DOHH2 (cell line): ENCODE data around the gene GRAPL.
"Not testable (repeated sequence)": the region's sequence is repeated elsewhere in the genome, so short reads cannot be mapped to it uniquely, and the experiment has no call there.

ENCODE experiments used
- H3F3A ChIP-seq: fragments of 200-600 bp; sonication (generic), shearing (Covaris generic); 2 replicates; pipeline ENCODE4 v1.6.0; 2016; ENCODE audit warnings: antibody characterized with exemption, mild to moderate bottlenecking; ENCODE audit not compliant: control insufficient read depth, insufficient read depth
- H3K27ac ChIP-seq: fragments of 200-600 bp; sonication (generic); 2 replicates; pipeline ENCODE4 v1.5.1; 2014; ENCODE audit warnings: low read depth, mild to moderate bottlenecking, low read length, moderate library complexity
- H3K27me3 ChIP-seq: fragments of 200-600 bp; sonication (generic); 2 replicates; pipeline ENCODE4 v1.6.1; 2014; ENCODE audit warnings: mild to moderate bottlenecking, low read length, mixed read lengths; ENCODE audit not compliant: control insufficient read depth
- H3K36me3 ChIP-seq: fragments of 200-600 bp; sonication (generic); 2 replicates; pipeline ENCODE4 v1.6.1; 2014; ENCODE audit warnings: mild to moderate bottlenecking, low read length, moderate library complexity, mixed read lengths; ENCODE audit not compliant: control insufficient read depth
- H3K4me1 ChIP-seq: fragments of 200-600 bp; sonication (generic); 2 replicates; pipeline ENCODE4 v1.6.1; 2014; ENCODE audit warnings: mild to moderate bottlenecking, low read length, mixed read lengths; ENCODE audit not compliant: control insufficient read depth
- H3K4me2 ChIP-seq: fragments of 200-600 bp; sonication (generic); 2 replicates; pipeline ENCODE4 v1.6.0; 2014; ENCODE audit warnings: mild to moderate bottlenecking, low read length, moderate library complexity
- H3K4me3 ChIP-seq: fragments of 200-600 bp; sonication (generic); 2 replicates; pipeline ENCODE4 v1.5.1; 2014; ENCODE audit warnings: mild to moderate bottlenecking, low read length, mixed read lengths
- H3K79me2 ChIP-seq: fragments of 200-600 bp; sonication (generic); 2 replicates; pipeline ENCODE4 v1.6.1; 2014; ENCODE audit warnings: mild to moderate bottlenecking, low read length, mixed read lengths; ENCODE audit not compliant: control insufficient read depth
- H3K9me2 ChIP-seq: fragments of 200-600 bp; sonication (generic); replicated peaks from 2 replicates; pipeline ENCODE4 v1.6.1; 2014; ENCODE audit warnings: mild to moderate bottlenecking, low read length, mixed read lengths; ENCODE audit not compliant: control insufficient read depth
- H3K9me3 ChIP-seq: fragments of 200-600 bp; sonication (generic); 2 replicates; pipeline ENCODE4 v1.6.1; 2014; ENCODE audit warnings: antibody characterized with exemption, low read length, mixed read lengths; ENCODE audit not compliant: control insufficient read depth, insufficient read depth
- H4K20me1 ChIP-seq: fragments of 200-600 bp; sonication (generic); 2 replicates; pipeline ENCODE4 v1.6.0; 2014; ENCODE audit warnings: low read depth, mild to moderate bottlenecking, antibody characterized with exemption, low read length, moderate library complexity; ENCODE audit not compliant: control insufficient read depth, insufficient read depth

GRAPL gene

DNA sequence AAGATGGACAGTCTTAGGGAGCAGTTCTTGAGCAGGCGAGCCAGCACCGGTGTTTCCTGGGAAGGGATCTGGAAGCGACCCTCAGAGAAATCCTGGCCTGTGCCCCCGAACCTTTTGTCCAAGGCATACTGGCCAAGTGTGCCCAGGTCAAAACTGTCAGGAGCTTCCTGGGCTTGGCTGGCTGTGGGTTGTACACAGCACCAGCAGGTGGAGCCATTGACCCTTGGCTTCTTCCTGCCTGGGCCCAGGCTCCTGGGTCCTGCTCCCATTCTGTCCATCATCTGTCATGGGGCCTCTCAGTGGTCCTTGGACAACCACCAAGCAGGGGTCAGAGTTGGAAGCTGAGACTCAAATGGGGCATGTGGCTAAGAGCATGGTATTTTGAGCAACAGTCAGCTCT is 15.0 kb downstream of the GRAPL start:
- H4K20me1 ChIP-seq, H3K36me3 ChIP-seq, H3K4me3 ChIP-seq, H3K27ac ChIP-seq, H3K79me2 ChIP-seq, H3K9me2 ChIP-seq, H3K4me1 ChIP-seq, H3F3A ChIP-seq, H3K4me2 ChIP-seq, H3K9me3 ChIP-seq, H3K27me3 ChIP-seq: not testable (repeated sequence)

DNA sequence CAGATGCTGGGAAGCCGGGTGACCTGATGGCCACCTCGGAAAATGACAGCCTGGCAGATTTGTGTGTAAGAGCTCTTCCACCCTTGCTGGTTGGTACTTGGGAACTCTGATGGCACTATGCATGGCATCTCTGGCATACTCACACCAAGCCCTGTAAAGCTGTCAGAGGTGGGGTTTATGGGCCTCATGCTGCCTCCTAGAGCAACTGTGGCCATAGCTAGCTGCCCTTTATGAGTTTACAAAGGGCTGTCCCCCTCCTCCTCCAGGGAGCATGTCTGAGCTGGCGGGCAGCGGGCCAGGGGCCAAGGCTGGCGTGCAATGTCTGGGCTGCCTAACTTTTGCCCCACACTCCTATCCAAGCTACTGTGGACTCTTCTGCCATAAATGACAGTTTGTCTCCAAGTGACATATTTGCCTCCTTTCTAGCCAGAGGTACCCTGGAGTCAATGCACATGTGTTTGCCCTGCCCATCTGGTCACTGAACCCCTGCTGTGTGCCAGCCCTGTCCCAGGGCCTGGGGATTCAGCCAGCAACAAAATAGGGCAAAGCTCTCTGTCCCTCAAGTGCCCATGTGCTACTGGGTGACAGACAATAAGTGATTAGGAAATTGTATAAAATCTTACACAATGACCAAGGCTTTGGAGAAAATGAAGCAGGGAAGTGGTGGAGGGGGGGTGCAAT is 15.8 kb downstream of the GRAPL start:
- H3K9me2 ChIP-seq, H3K4me2 ChIP-seq, H3K27me3 ChIP-seq, H3F3A ChIP-seq, H3K4me3 ChIP-seq, H3K9me3 ChIP-seq, H3K27ac ChIP-seq, H4K20me1 ChIP-seq, H3K36me3 ChIP-seq, H3K4me1 ChIP-seq, H3K79me2 ChIP-seq: not testable (repeated sequence)

DNA sequence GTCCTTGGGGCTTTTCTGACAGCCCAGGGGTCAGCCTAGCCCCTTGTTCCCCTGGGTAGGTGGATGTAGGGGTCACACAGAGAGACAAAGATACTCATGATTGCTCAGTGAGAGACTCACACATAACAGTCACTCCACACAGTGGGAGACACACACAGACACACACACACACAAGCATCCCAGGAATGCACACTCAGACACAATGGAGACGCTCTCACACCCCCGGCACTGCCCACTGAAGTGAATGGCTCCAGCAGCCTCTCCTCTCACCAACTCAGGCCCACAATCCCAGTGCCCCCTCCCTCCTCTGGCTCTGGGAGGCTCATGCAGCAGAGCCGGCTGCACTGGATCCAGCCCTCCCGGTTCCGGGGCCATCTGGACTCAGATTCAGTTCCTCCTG is 17.0 kb downstream of the GRAPL start:
- not testable (repeated sequence) for H3K4me2 ChIP-seq, H3K27ac ChIP-seq, H3K4me1 ChIP-seq, H3K4me3 ChIP-seq, H3F3A ChIP-seq, H4K20me1 ChIP-seq, H3K9me2 ChIP-seq, H3K36me3 ChIP-seq, H3K27me3 ChIP-seq, H3K79me2 ChIP-seq, H3K9me3 ChIP-seq

DNA sequence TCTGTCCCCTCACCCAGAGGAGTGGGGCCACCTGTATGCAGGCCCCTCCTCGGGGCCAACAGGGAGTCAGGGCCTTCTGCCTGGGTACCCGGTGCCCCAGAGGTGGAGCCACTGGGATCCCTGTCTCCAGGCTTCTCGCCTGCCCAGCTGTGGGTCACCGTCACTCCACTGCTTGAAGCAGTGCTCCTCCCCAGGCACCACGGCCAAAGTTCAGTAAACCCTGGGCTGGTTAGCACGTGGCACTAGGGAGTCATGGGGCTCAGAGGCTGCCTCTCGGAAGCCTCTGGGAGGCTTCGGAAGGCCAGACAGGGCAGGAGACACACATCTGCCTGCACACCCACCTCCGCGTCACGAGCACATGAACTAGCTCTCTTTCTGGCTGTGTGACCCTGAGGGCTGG is 18.1 kb downstream of the GRAPL start:
- not testable (repeated sequence) for H3K9me3 ChIP-seq, H3K4me2 ChIP-seq, H3K4me3 ChIP-seq, H3K27ac ChIP-seq, H3K4me1 ChIP-seq, H3K9me2 ChIP-seq, H3K36me3 ChIP-seq, H4K20me1 ChIP-seq, H3F3A ChIP-seq, H3K79me2 ChIP-seq, H3K27me3 ChIP-seq

DNA sequence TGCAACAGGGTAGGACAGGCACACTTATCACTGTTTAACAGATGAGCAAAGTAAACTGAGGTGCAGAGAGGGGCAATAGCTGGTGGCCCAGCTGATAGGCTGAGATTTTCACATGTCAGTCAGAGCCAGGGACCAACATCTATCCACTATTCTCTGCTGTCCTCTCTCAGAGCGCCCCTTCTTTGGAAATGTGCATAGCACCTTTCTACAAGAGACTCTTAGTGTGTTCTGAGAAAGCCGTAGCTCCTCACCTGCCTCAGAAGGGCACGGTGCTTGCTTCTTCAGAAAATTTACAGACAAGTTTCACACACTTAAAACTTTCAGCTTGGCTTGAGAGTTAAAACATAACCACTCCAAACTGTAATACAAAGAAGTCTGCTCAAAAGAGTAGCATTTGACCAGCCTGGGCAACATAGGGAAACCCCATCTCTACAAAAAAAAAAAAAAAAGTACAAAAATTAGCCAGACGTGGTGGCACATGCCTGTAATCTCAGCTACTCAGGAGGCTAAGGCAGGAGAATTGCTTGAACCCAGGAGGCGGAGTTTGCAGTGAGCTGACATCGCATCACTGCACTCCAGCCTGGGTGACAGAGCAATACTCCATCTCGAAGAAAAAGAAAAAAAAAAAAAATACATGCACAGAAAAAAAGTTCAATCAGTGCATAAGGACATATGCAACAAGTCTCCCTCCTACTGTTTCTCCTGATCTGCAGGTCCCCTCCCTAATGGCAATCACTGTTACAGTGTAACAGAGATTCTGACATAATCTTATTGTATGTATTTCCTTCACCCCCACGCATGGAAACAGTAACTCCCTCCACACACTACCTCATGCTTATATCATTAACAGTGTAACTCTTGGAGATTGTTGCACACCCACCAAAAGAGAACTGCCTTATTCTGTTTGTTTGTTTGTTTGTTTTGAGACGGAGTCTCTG is 23.6 kb downstream of the GRAPL start:
- H3K27me3 ChIP-seq, H3K9me2 ChIP-seq, H3K4me3 ChIP-seq, H3K79me2 ChIP-seq, H3K27ac ChIP-seq, H3K4me2 ChIP-seq, H4K20me1 ChIP-seq, H3K36me3 ChIP-seq, H3K9me3 ChIP-seq, H3F3A ChIP-seq, H3K4me1 ChIP-seq: not testable (repeated sequence)

DNA sequence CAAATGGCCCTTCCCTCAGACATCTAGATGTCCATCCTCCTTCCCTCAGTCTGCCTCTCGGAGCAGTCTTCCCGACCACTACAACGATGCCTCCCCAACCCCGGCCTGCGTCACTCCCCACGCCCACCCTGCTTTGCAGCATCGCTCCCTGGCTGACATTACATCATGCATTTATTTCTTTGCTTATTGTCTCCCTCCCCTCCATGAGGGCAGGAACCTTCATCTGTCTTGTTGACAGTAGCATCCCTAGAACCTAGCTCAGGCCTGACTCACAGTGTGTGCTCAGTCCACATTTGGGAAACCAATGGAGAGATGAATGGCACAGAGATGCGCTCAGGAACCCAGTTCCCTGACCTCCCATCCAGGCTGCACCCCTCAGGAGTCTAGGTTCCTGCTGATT is 30.2 kb downstream of the GRAPL start:
- H4K20me1 ChIP-seq, H3F3A ChIP-seq, H3K27me3 ChIP-seq, H3K27ac ChIP-seq, H3K36me3 ChIP-seq, H3K79me2 ChIP-seq, H3K4me2 ChIP-seq, H3K9me3 ChIP-seq, H3K4me1 ChIP-seq, H3K4me3 ChIP-seq, H3K9me2 ChIP-seq: not testable (repeated sequence)

DNA sequence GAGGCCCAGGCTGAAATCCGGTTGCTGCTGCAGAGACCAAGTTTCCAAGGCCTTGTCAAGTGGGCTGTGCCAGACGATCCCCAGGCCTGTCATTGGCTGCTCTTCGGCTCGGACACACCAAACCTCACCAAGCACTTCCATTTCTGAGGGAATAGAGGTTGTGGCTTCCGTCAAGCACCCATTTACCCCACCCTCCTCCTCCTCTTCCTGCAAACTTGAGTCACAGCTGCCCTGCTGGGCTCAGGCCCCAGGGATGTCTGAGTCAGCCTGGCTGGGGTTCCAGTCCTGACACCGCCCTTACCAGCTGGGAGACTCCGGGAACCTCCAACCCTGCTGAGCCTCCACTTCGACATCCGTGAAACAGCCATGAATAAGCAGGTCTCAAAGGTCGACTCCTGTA is 31.1 kb downstream of the GRAPL start:
- H3K4me2 ChIP-seq, H3K27me3 ChIP-seq, H3F3A ChIP-seq, H3K79me2 ChIP-seq, H3K4me3 ChIP-seq, H3K4me1 ChIP-seq, H3K9me2 ChIP-seq, H3K9me3 ChIP-seq, H4K20me1 ChIP-seq, H3K36me3 ChIP-seq, H3K27ac ChIP-seq: not testable (repeated sequence)

DNA sequence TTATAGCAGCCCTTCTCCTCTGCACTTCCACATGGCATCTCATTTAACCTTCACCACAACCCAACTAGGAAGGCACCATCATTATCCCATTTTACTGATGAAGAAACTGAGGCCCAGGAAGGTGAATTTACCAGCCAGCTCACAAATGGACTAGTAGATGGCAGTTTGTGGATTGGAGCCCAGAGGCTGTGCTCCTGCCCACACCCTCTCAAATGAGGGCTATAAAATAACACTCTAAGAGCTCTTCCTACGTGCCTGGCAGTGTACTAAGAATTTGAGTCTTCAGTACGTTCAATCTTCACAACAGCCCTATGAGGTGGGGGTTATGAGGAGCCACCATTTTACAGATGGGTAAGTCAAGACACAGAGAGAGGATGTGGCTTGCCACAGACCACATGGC is 31.5 kb downstream of the GRAPL start:
- not testable (repeated sequence) for H3K36me3 ChIP-seq, H3K27me3 ChIP-seq

More for the DNA sequence above, 31.5 kb downstream of the GRAPL start:
- not testable (repeated sequence) for H3K4me1 ChIP-seq, H3F3A ChIP-seq, H3K79me2 ChIP-seq, H3K9me3 ChIP-seq, H4K20me1 ChIP-seq, H3K9me2 ChIP-seq, H3K27ac ChIP-seq, H3K4me2 ChIP-seq, H3K4me3 ChIP-seq
